H9 (cell line): Measurements from ENCODE around the gene EPB41L2. TPM values are rescaled to one million over a fixed set of nuclear protein-coding genes. Genes with fewer than 3 reads are reported as not detected.

ENCODE experiments used
- DNase-seq: peaks from one replicate; pipeline ENCODE4 v3.0.0-alpha.2; 2017
- H2AFZ ChIP-seq: one replicate; pipeline ENCODE4 v1.6.1; 2013; ENCODE audit warnings: mild to moderate bottlenecking, low read length, control low read depth, moderate library complexity
- H2AK5ac ChIP-seq: 2 replicates; pipeline ENCODE4 v1.6.1; 2013; ENCODE audit warnings: low read length, control low read depth, mixed read lengths; ENCODE audit not compliant: insufficient read length
- H2BK120ac ChIP-seq: one replicate; pipeline ENCODE4 v1.6.1; 2013; ENCODE audit warnings: low read depth, mild to moderate bottlenecking, low read length, control low read depth, inconsistent platforms; ENCODE audit not compliant: poor library complexity, severe bottlenecking
- H2BK12ac ChIP-seq: 2 replicates; pipeline ENCODE4 v1.6.1; 2013; ENCODE audit warnings: low read length, control low read depth, mixed read lengths, low read depth; ENCODE audit not compliant: insufficient read length
- H2BK15ac ChIP-seq: 2 replicates; pipeline ENCODE4 v1.6.1; 2013; ENCODE audit warnings: low read depth, low read length, control low read depth
- H2BK20ac ChIP-seq: one replicate; pipeline ENCODE4 v1.6.1; 2013; ENCODE audit warnings: low read depth, mild to moderate bottlenecking, low read length, control low read depth, inconsistent platforms; ENCODE audit not compliant: poor library complexity, severe bottlenecking
- H2BK5ac ChIP-seq: 2 replicates; pipeline ENCODE4 v1.6.1; 2013; ENCODE audit warnings: low read length, control low read depth, mixed read lengths; ENCODE audit not compliant: insufficient read length
- H3K14ac ChIP-seq: 2 replicates; pipeline ENCODE4 v1.6.1; 2013; ENCODE audit warnings: low read length, control low read depth; ENCODE audit not compliant: insufficient read depth
- H3K18ac ChIP-seq: 2 replicates; pipeline ENCODE4 v1.6.1; 2013; ENCODE audit warnings: low read depth, mild to moderate bottlenecking, mixed read lengths, low read length, control low read depth; ENCODE audit not compliant: insufficient read length
- H3K23ac ChIP-seq: 2 replicates; pipeline ENCODE4 v1.6.1; 2013; ENCODE audit warnings: low read length, control low read depth, mixed read lengths, low read depth; ENCODE audit not compliant: insufficient read length
- H3K23me2 ChIP-seq: 2 replicates; pipeline ENCODE4 v1.6.1; 2013; ENCODE audit warnings: low read depth, mild to moderate bottlenecking, mixed read lengths, low read length, control low read depth; ENCODE audit not compliant: insufficient read length, poor library complexity, severe bottlenecking
- H3K27ac ChIP-seq: 2 replicates; pipeline ENCODE4 v1.5.1; 2013; ENCODE audit warnings: low read length, control low read depth, mixed read lengths, low read depth; ENCODE audit not compliant: insufficient read length
- H3K27me3 ChIP-seq: 2 replicates; pipeline ENCODE4 v1.6.1; 2013; ENCODE audit warnings: low read length, control low read depth, inconsistent platforms; ENCODE audit not compliant: insufficient read depth
- H3K4ac ChIP-seq: 2 replicates; pipeline ENCODE4 v1.6.1; 2013; ENCODE audit warnings: low read depth, mild to moderate bottlenecking, control low read depth, inconsistent platforms, low read length, moderate library complexity
- H3K4me1 ChIP-seq: 2 replicates; pipeline ENCODE4 v1.6.1; 2013; ENCODE audit warnings: low read length, control low read depth, inconsistent platforms; ENCODE audit not compliant: insufficient read depth
- H3K4me2 ChIP-seq: 2 replicates; pipeline ENCODE4 v1.6.1; 2013; ENCODE audit warnings: low read length, control low read depth, mixed read lengths; ENCODE audit not compliant: insufficient read length, insufficient read depth
- H3K56ac ChIP-seq: 2 replicates; pipeline ENCODE4 v1.6.1; 2013; ENCODE audit warnings: low read depth, mild to moderate bottlenecking, mixed read lengths, low read length, control low read depth; ENCODE audit not compliant: insufficient read length
- H3K79me1 ChIP-seq: 2 replicates; pipeline ENCODE4 v1.6.1; 2013; ENCODE audit warnings: low read depth, mild to moderate bottlenecking, moderate library complexity, low read length, control low read depth, inconsistent platforms; ENCODE audit not compliant: insufficient read depth, poor library complexity, severe bottlenecking
- H3K79me2 ChIP-seq: 2 replicates; pipeline ENCODE4 v1.6.1; 2013; ENCODE audit warnings: low read length, control low read depth, inconsistent platforms; ENCODE audit not compliant: insufficient read depth
- H3K9ac ChIP-seq: 2 replicates; pipeline ENCODE4 v1.6.1; 2013; ENCODE audit warnings: low read length, control low read depth, mixed read lengths; ENCODE audit not compliant: insufficient read length; ENCODE audit errors: extremely low read depth
- H3K9me3 ChIP-seq: one replicate; pipeline ENCODE4 v1.6.1; 2013; ENCODE audit warnings: low read depth, low read length, inconsistent platforms; ENCODE audit not compliant: control insufficient read depth
- H3T11ph ChIP-seq: one replicate; pipeline ENCODE4 v1.6.1; 2013; ENCODE audit warnings: mild to moderate bottlenecking, low read length, control low read depth, inconsistent platforms
- H4K20me1 ChIP-seq: one replicate; pipeline ENCODE4 v1.6.1; 2013; ENCODE audit not compliant: control insufficient read depth, insufficient read length, insufficient read depth
- H4K5ac ChIP-seq: 2 replicates; pipeline ENCODE4 v1.6.1; 2013; ENCODE audit warnings: low read depth, mild to moderate bottlenecking, mixed read lengths, low read length, control low read depth; ENCODE audit not compliant: insufficient read length
- H4K8ac ChIP-seq: replicated peaks from 2 replicates; pipeline ENCODE4 v1.6.1; 2013; ENCODE audit warnings: low read length, control low read depth, mixed read lengths, low read depth; ENCODE audit not compliant: insufficient read length
- H4K91ac ChIP-seq: 2 replicates; pipeline ENCODE4 v1.6.1; 2013; ENCODE audit warnings: low read depth, mild to moderate bottlenecking, moderate library complexity, mixed read lengths, low read length, control low read depth; ENCODE audit not compliant: insufficient read length
- H3K27ac Mint-ChIP-seq, 3 experiments: 2 replicates in 2 of 3; 3 replicates in 1 of 3; pipeline ENCODE4 v1.8.0; 2020 to 2021; ENCODE audit warnings: mixed read lengths in 3 of 3, mild to moderate bottlenecking in 1 of 3, moderate library complexity in 1 of 3
- H3K27me3 Mint-ChIP-seq: 2 replicates; pipeline ENCODE4 v1.8.0; 2021; ENCODE audit warnings: low read depth, mild to moderate bottlenecking, moderate library complexity, mixed read lengths
- H3K36me3 Mint-ChIP-seq, 3 experiments: 2 replicates in 2 of 3; 3 replicates in 1 of 3; pipeline ENCODE4 v1.8.0; 2020 to 2021; ENCODE audit warnings: low read depth in 3 of 3, mixed read lengths in 3 of 3; ENCODE audit not compliant: insufficient read depth in 1 of 3
- H3K4me1 Mint-ChIP-seq, 2 experiments: 2 replicates each; pipeline ENCODE4 v1.8.0; 2020; ENCODE audit warnings: mixed read lengths in 2 of 2
- H3K4me3 Mint-ChIP-seq, 2 experiments: 2 replicates in 1 of 2; 3 replicates in 1 of 2; pipeline ENCODE4 v1.8.0; 2020 to 2021; ENCODE audit warnings: mild to moderate bottlenecking in 2 of 2, mixed read lengths in 2 of 2, moderate library complexity in 1 of 2
- H3K9me3 Mint-ChIP-seq, 2 experiments: 2 replicates in 1 of 2; 3 replicates in 1 of 2; pipeline ENCODE4 v1.8.0; 2020; ENCODE audit warnings: mild to moderate bottlenecking in 2 of 2, mixed read lengths in 2 of 2, moderate library complexity in 1 of 2
- WGBS: extraction: QIAGEN DNeasy Blood & Tissue Kit; methylation state at CpG from one replicate; pipeline ENCODE4 v1.1.7; 2013; ENCODE audit warnings: missing lambda C conversion rate, low lambda C conversion rate, mixed read lengths; ENCODE audit not compliant: insufficient read length; ENCODE audit errors: extremely low coverage; 5-methylcytosine and 5-hydroxymethylcytosine counted together
- total RNA-seq: library from RNA; stranded (reverse); gene quantifications from 2 replicates; pipeline ENCODE4 v1.2.1, GENCODE V29; 2021
- TF ChIP-seq, protein P1 (sequence below): fragments of 200-600 bp; sonication (generic); conservative IDR thresholded peaks from 3 replicates; pipeline ENCODE4 v1.8.0; 2021; ENCODE audit warnings: antibody characterized with exemption, mild to moderate bottlenecking

Gene EPB41L2
- total RNA-seq, 1 experiment from 2014 or later = 90.2 TPM

GRCh38 chr6:130927305-130927704 lies 135.7 kb downstream of the EPB41L2 start:
- H2BK120ac ChIP-seq = no peak overlapping the region
- H4K91ac ChIP-seq = no peak overlapping the region
- H3K23me2 ChIP-seq = no peaks in the 10 kb centered on the region
- TF ChIP-seq, protein P1, sequence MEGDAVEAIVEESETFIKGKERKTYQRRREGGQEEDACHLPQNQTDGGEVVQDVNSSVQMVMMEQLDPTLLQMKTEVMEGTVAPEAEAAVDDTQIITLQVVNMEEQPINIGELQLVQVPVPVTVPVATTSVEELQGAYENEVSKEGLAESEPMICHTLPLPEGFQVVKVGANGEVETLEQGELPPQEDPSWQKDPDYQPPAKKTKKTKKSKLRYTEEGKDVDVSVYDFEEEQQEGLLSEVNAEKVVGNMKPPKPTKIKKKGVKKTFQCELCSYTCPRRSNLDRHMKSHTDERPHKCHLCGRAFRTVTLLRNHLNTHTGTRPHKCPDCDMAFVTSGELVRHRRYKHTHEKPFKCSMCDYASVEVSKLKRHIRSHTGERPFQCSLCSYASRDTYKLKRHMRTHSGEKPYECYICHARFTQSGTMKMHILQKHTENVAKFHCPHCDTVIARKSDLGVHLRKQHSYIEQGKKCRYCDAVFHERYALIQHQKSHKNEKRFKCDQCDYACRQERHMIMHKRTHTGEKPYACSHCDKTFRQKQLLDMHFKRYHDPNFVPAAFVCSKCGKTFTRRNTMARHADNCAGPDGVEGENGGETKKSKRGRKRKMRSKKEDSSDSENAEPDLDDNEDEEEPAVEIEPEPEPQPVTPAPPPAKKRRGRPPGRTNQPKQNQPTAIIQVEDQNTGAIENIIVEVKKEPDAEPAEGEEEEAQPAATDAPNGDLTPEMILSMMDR = no peak
- no peak overlapping the region for H3K56ac ChIP-seq
- H4K8ac ChIP-seq = no peak overlapping the region
- H3K36me3 Mint-ChIP-seq = peaks cover 5 to 16% (median 6%) of the 10 kb centered on the region in 3 experiments
- no peak overlapping the region for H3K27ac ChIP-seq
- H2AK5ac ChIP-seq = no peak overlapping the region
- H2BK15ac ChIP-seq = no peak overlapping the region
- H3K79me1 ChIP-seq = no peaks in the 10 kb centered on the region
- H3K18ac ChIP-seq = no peak overlapping the region
- H2BK20ac ChIP-seq = no peak overlapping the region
- no peak overlapping the region for H3K4me2 ChIP-seq
- peaks cover 12% of the 10 kb centered on the region in 2 experiments for H3K4me1 Mint-ChIP-seq
- no peak for DNase-seq
- H3K4ac ChIP-seq = no peak overlapping the region
- H3K4me1 ChIP-seq = no peaks in the 10 kb centered on the region
- H2BK12ac ChIP-seq = no peak overlapping the region
- no peak overlapping the region for H3K4me3 Mint-ChIP-seq
- H3K27me3 Mint-ChIP-seq = no peaks in the 10 kb centered on the region
- H2BK5ac ChIP-seq = no peak overlapping the region
- H3K9me3 Mint-ChIP-seq = peaks cover 3 to 5% of the 10 kb centered on the region in 2 experiments; a peak in 3 of 5 replicates
- no peak overlapping the region for H3K27ac Mint-ChIP-seq
- no peaks in the 10 kb centered on the region for H3K27me3 ChIP-seq
- no CpG with 5 or more reads among the region's 2 CpGs for WGBS
- H3K23ac ChIP-seq = no peak overlapping the region
- H3K9me3 ChIP-seq = no peaks in the 10 kb centered on the region
- no peaks in the 10 kb centered on the region for H4K20me1 ChIP-seq
- no peak overlapping the region for H2AFZ ChIP-seq
- no peaks in the 10 kb centered on the region for H3K79me2 ChIP-seq
- no peak overlapping the region for H3K9ac ChIP-seq
- H3K14ac ChIP-seq = no peak overlapping the region
- no peak overlapping the region for H3T11ph ChIP-seq
- H4K5ac ChIP-seq = no peak overlapping the region
